Measurements from ENCODE around the gene PSENEN. TPM values are rescaled to one million over a fixed set of nuclear protein-coding genes. Genes with fewer than 3 reads are reported as not detected.

PSENEN gene
- total RNA-seq, 1 experiment from 2014 or later, result 65.0 TPM

- TF ChIP-seq CTCF (IDR thresholded peaks at IDR 0.05; ENCODE audit: unreplicated experiment), result no peak
- Mint-ChIP-seq H3K27me3 (ENCODE audit: insufficient read depth, unreplicated experiment) (no peaks in the 10 kb centered on the region), H3K27ac (ENCODE audit: low read depth, unreplicated experiment) (no peak overlapping the region), H3K36me3 (ENCODE audit: insufficient read depth, unreplicated experiment) (no peaks in the 10 kb centered on the region), H3K4me1 (ENCODE audit: insufficient read depth, unreplicated experiment) (peaks cover 13% of the 10 kb centered on the region), H3K9me3 (ENCODE audit: unreplicated experiment) (no peaks in the 10 kb centered on the region), H3K4me3 (ENCODE audit: unreplicated experiment) (no peak overlapping the region)
- no peak for DNase-seq (ENCODE audit: unreplicated experiment)
- intact Hi-C loops (cut with micrococcal nuclease), result no loop called here
- ChIA-PET POLR2A (no interaction called here), CTCF (interaction anchor here (0.6 to 1.5 kb wide), 5 partner anchors 21 to 165 kb away, joined by 3 to 10 read pairs (median 3); no protein-coding TSS in a partner anchor)
- BruUV-seq (replicated peaks), result no TSS peak
Observed at GRCh38 chr19:35713904-35714495, 31.5 kb upstream of the PSENEN start.

- Mint-ChIP-seq H3K9me3 (ENCODE audit: unreplicated experiment) (no peaks in the 10 kb centered on the region), H3K4me1 (ENCODE audit: insufficient read depth, unreplicated experiment) (peaks cover 19% of the 10 kb centered on the region), H3K36me3 (ENCODE audit: insufficient read depth, unreplicated experiment) (no peaks in the 10 kb centered on the region), H3K4me3 (ENCODE audit: unreplicated experiment) (no peak overlapping the region), H3K27ac (ENCODE audit: low read depth, unreplicated experiment) (no peak overlapping the region), H3K27me3 (ENCODE audit: insufficient read depth, unreplicated experiment) (no peaks in the 10 kb centered on the region)
- intact Hi-C loops (cut with micrococcal nuclease), result no loop called here
- ChIA-PET CTCF (interaction anchor here (0.6 to 1.5 kb wide), 4 partner anchors 21 to 166 kb away, joined by 3 to 10 read pairs (median 3); no protein-coding TSS in a partner anchor), POLR2A (interaction anchor here (1.4 kb wide), 1 partner anchor 70 kb away, joined by 3 read pairs; no protein-coding TSS in a partner anchor)
- BruUV-seq (replicated peaks), result no TSS peak
- no peak for DNase-seq (ENCODE audit: unreplicated experiment)
- TF ChIP-seq CTCF (IDR thresholded peaks at IDR 0.05; ENCODE audit: unreplicated experiment), result no peak
Observed at GRCh38 chr19:35714601-35715354, 30.7 kb upstream of the PSENEN start.

- ChIA-PET CTCF (interaction anchor here (0.5 to 1.5 kb wide), 10 partner anchors 9 to 216 kb away, joined by 3 to 10 read pairs (median 3); no protein-coding TSS in a partner anchor), POLR2A (interaction anchor here (0.9 to 1.4 kb wide), 2 partner anchors 30 to 70 kb away, joined by 3 read pairs; partner anchors contain the start of genes PSENEN and U2AF1L4)
- H3K4me1 Mint-ChIP-seq (ENCODE audit: insufficient read depth, unreplicated experiment), result peaks cover 23% of the 10 kb centered on the region
- no peak for TF ChIP-seq CTCF (IDR thresholded peaks at IDR 0.05; ENCODE audit: unreplicated experiment)
- H3K4me3 Mint-ChIP-seq (ENCODE audit: unreplicated experiment), result peak overlapping the region; percentile 88
- no peaks in the 10 kb centered on the region for H3K9me3 Mint-ChIP-seq (ENCODE audit: unreplicated experiment)
- no peak for DNase-seq (ENCODE audit: unreplicated experiment)
- no peaks in the 10 kb centered on the region for H3K27me3 Mint-ChIP-seq (ENCODE audit: insufficient read depth, unreplicated experiment)
- H3K27ac Mint-ChIP-seq (ENCODE audit: low read depth, unreplicated experiment), result peak overlapping the region; percentile 97
- peaks cover 6% of the 10 kb centered on the region for H3K36me3 Mint-ChIP-seq (ENCODE audit: insufficient read depth, unreplicated experiment)
- no TSS peak for BruUV-seq (replicated peaks)
- intact Hi-C loops (cut with micrococcal nuclease), result no loop called here
Observed at GRCh38 chr19:35715355-35715809, 30.1 kb upstream of the PSENEN start.
